SK-N-DZ (cell line): ENCODE results near the gene ERI3.

Experiments used
- DNase-seq: peaks from one replicate; pipeline ENCODE4 v3.0.0-alpha.2; 2015; ENCODE audit warnings: low spot score

Gene ERI3

GRCh38 chr1:44288883-44289282, 66.2 kb downstream of the ERI3 start:
- no peak for DNase-seq

GRCh38 chr1:44284184-44284583, 70.9 kb downstream of the ERI3 start:
- no peak for DNase-seq

DNA sequence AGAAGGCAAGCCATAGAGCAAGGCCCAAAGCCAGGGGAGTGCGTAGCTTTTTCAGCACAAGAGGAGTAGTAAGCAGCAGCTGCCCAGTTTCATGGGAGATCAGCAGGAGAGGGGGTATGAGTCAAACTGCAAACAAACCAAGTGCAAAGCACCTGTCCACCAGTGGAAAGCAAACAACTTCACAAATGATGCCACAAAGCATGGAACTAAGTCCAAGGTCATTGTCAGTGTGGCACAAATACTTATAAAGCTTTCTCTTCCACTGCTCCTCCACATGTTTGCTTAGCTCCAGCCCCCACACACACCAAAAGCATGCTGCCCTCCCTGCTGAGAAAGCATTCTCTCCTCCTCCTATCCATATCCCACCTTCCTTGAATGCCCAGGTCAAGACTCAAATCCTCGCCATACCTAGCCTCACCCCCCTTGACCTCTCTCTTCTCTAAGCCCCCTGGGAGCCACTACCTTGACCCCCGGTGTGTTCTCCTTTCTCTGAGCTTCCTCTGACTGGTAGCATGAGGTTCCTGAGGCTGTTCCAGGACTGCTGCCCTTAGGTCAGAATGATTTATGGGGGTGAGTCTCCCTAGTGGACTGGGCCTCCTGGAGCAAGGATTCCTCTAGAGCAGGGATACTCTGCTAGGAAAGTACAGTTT, 71.4 kb downstream of the ERI3 start:
- DNase-seq = no peak

GRCh38 chr1:44282704-44283426, 72.2 kb downstream of the ERI3 start:
- DNase-seq = no peak

- no peak for DNase-seq
Observed at GRCh38 chr1:44281962-44282703, 72.9 kb downstream of the ERI3 start.

DNA sequence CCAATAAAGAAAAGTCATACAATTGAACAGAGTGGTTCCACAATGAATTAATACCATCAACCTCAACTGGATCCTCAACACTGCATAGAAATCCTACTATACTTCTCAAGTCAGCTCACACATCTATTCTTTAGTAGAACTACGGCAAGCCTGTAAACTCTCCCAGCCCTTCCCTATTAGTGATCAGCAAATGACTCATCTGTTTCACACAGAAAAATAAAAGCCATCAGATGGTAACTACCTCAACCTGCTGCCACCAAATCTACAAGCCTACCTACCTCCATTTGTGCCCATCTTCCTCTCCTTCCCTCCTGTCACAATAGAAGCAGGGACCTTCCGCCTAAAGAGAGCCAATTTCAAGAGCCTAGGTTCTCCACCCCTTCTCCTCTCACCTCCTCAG, 78.2 kb downstream of the ERI3 start:
- DNase-seq = no peak

- DNase-seq = no peak
Observed at GRCh38 chr1:44275991-44276405, 79.1 kb downstream of the ERI3 start.

DNA sequence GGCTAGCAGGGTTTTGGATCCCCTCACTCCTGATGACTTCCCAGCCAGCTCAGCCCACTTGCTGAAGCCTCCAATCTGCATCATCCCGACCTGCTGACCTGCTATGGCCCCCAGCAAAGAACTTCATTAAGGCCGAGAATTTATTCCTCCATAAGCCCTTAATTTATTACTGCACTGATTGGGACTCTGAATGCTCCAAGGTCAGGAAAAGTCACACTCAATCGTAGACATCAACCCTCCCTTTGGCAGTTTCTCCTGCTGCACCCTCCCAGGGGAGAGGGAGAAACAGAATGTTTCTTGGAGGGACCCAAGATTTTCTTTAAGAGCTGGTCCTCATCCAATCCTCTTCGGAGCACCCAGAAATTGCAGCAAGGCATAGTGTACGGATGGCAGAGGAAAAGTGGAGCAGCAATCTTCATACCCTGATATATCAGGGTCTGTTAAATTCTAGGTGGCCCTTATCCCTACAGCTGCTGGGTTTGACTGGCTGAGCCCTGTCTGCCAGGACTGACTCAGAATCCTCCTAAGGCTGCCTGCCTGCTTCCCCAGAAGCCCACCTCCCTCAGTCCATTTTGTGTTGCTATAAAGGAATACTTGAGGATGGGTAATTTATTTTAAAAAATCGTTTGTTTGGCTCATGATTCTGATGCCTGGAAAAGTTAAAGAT, 79.6 kb downstream of the ERI3 start:
- no peak for DNase-seq

DNA sequence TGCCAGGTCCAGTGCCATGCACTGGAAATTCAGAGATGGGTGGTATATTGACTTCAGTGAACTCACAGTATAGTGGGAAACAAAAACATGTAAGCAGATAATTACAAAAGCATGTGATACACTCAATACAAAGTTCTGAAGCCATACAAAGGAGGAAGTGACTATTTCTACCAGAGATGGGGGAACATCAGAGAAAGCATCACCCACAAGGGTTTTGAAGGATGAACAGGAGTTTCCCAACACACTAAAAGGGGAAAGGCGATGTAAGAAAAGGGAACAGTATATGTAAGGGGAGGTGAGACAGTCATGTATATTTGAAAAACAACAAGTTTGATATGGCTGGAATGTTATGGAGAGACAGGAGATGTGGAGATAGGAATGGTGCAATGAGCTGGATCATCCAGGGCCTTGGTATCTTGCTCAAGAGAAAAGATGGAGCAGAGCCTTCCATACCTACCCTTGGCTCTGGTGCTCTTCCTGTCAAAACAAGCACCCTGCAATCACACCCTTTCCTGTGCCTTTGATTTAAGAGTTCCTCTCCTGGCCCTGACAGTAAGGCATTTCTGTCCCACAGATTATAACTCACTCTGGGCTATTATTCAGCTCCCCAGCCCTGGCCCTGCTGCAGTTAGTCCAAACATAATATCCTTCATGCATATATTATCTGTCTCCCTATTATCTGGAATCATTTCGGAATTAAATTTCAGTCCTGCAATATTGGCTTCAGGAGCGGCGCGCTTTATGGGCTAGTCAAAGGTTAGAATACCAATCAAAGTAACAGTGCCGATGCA, 81.3 kb downstream of the ERI3 start:
- no peak for DNase-seq

DNA sequence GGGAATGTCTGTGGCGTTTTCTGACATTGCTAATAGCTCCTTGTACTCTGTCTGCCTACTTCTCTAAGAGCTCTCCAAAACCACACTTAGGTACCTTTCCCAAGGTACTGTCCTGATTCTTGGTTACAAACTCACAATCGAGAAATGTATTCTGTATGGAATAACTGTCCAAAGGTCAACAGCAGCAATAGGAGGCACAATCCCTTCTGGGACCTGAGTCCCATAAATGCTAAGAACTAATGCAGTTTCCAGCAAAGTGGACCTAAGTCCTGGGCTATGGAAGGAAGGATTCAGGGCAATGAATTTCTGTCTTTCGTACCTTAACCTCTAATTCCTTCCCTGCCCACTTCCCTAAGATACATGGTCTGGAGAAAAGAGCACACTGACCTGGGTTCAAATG, 82.1 kb downstream of the ERI3 start:
- no peak for DNase-seq

- DNase-seq = no peak
Observed at GRCh38 chr1:44271646-44272045, 83.4 kb downstream of the ERI3 start.

GRCh38 chr1:44270686-44271628, 84.1 kb downstream of the ERI3 start:
- DNase-seq = no peak

- DNase-seq = no peak
Observed at GRCh38 chr1:44268054-44268453, 87.0 kb downstream of the ERI3 start.

DNA sequence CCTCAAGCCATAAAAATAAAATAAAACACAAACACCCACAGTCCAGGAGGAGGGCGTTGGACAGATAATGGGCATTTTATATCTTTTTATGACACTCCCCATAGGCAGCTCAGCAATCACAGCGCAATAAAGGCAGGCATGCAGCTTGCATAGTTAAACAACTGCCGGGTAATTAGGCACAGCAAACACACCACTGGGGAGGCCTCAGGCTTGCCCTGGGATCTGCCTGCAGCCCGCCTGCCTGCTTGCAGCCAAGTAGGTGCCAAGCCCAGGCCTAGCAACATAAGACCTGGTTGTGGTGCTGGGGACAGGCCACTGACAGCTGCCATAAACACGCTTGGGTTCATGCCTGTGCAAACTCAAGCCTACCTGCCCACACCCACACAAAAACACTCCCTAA, 87.6 kb downstream of the ERI3 start:
- no peak for DNase-seq

- no peak for DNase-seq
Observed at GRCh38 chr1:44266400-44267344, 88.4 kb downstream of the ERI3 start.

GRCh38 chr1:44265656-44266358, 89.2 kb downstream of the ERI3 start:
- DNase-seq = no peak

- no peak for DNase-seq
Observed at GRCh38 chr1:44264451-44264771, 90.6 kb downstream of the ERI3 start.
